ES-I3 (cell line): ENCODE results near the gene CC2D1A.

Experiments
- H3K36me3 ChIP-seq: 2 replicates; pipeline ENCODE4 v1.6.1; 2013; ENCODE audit warnings: mild to moderate bottlenecking, low read length, control low read depth, moderate library complexity; ENCODE audit not compliant: insufficient read depth
- H3K4me1 ChIP-seq: 2 replicates; pipeline ENCODE4 v1.6.1; 2013; ENCODE audit warnings: mild to moderate bottlenecking, control low read depth, low read length; ENCODE audit not compliant: insufficient read depth
- H3K9ac ChIP-seq: 2 replicates; pipeline ENCODE4 v1.6.1; 2013; ENCODE audit warnings: low read depth, mild to moderate bottlenecking, low read length, moderate library complexity
- H3K9me3 ChIP-seq: 2 replicates; pipeline ENCODE4 v1.6.1; 2013; ENCODE audit warnings: mild to moderate bottlenecking, low read length, moderate library complexity; ENCODE audit not compliant: control insufficient read depth, insufficient read depth

CC2D1A gene

GRCh38 chr19:13905634-13906520, at the start of gene CC2D1A, which contains the start of gene BRME1:
Gene CC2D1A (plus strand): TSS chr19:13906201. CDS start chr19:13906442, 241 bp downstream.
Gene BRME1 (minus strand): TSS chr19:13906117. CDS start chr19:13904892, 1,225 bp downstream.
- Histone ChIP-seq H3K9ac (peak within 1 kb of the TSS; percentile 76), H3K9me3 (no peaks in the 10 kb centered on the region), H3K4me1 (no peaks in the 10 kb centered on the region), H3K36me3 (no peaks in the 10 kb centered on the region)

- no peaks in the 10 kb centered on the region for H3K36me3 ChIP-seq
- H3K4me1 ChIP-seq, result peaks cover 7% of the 10 kb centered on the region; the same call in 1 of the 2 replicates
- no peak overlapping the region for H3K9ac ChIP-seq
- H3K9me3 ChIP-seq, result no peaks in the 10 kb centered on the region
These were observed 49.5 kb upstream of the CC2D1A start for GRCh38 chr19:13856497-13856896.

DNA sequence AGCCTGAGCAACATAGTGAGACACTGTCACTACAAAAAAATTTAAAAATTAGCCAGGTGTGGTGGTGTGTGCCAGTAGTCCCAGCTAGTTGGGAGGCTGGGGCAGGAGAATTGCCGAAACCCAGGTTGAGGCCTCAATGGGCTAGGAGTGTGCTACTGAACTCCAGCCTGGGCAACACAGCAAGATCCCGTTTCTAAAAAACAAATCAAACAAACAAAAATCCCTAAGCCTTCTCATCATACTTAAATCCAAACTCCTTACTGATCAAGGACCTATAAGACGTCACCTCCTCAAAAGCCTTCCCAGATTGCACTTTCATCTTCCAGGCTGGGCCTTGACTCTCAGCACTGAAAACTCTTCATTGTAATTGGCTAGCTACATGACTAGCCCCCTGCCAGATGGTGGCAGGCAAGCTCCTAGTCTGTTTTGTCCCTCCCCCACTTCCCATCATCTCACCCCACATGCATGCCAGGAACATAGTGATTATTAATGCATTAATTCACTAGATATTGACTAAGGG, 46.6 kb upstream of the CC2D1A start:
- no peaks in the 10 kb centered on the region for H3K36me3 ChIP-seq
- H3K4me1 ChIP-seq, result peaks cover 14% of the 10 kb centered on the region; the same call in 1 of the 2 replicates
- no peak overlapping the region for H3K9ac ChIP-seq
- H3K9me3 ChIP-seq, result no peaks in the 10 kb centered on the region

DNA sequence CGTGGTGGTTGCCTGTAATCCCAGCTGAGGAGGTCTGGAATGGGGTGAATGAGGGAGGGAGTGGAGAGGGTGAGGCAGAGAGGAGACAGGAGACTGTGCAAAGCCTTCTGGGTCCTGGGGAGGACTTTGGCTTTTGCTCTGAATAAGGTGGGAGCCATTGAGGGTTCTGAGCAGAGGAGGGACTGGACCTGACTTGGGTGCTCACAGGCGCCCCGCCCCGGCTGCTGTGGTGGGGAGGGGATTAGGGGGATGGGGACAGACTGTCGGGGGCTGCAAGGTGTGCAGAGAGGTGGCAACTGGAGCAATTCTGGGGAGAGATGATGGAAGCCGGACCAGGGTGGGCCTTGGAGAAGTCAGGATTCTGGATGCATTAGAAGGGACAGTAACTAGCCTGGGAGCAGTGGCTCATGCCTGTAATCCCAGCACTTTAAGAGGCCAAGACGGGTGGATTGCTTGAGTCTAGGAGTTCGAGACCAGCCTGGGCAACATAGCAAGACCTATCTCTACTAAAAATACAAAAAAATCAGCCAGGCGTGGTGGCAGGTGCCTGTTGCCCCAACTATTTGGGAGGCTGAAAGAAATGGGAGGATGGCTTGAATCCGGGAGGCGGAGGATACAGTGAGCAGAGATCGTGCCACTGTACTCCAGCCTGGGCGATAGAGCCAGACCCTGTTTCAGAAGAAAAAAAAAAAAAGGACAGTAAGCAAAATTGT, 45.2 kb upstream of the CC2D1A start:
- no peaks in the 10 kb centered on the region for H3K36me3 ChIP-seq
- H3K9me3 ChIP-seq, result no peaks in the 10 kb centered on the region
- H3K4me1 ChIP-seq, result peaks cover 14% of the 10 kb centered on the region; the same call in 1 of the 2 replicates
- H3K9ac ChIP-seq, result no peak overlapping the region

DNA sequence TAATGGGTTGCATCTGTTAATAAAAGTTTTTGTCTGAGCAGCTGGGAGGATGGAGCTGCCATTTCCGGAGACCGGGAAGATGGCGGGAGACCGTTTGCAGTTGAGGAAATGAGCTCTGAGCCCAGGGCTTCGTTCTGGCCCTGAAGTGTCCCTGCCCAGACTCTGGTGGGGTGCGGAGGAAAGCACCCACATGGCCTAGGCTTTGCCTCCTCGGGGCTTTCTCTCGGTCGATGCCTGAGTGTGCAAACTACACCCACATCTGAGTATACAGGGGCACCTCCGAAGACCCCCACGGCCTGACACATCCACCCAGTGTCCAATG, 44.6 kb upstream of the CC2D1A start:
- H3K9ac ChIP-seq, result peak overlapping the region; percentile 75; the same call in 1 of the 2 replicates
- peaks cover 14% of the 10 kb centered on the region; the same call in 1 of the 2 replicates for H3K4me1 ChIP-seq
- no peaks in the 10 kb centered on the region for H3K36me3 ChIP-seq
- no peaks in the 10 kb centered on the region; the same call in 1 of the 2 replicates for H3K9me3 ChIP-seq

GRCh38 chr19:13861714-13862531, 44.1 kb upstream of the CC2D1A start:
- Histone ChIP-seq H3K9ac (peak overlapping the region; percentile 75), H3K4me1 (peaks cover 14% of the 10 kb centered on the region; the same call in 1 of the 2 replicates), H3K36me3 (no peaks in the 10 kb centered on the region), H3K9me3 (no peaks in the 10 kb centered on the region; the same call in 1 of the 2 replicates)

- Histone ChIP-seq H3K9ac (no peak overlapping the region), H3K4me1 (peaks cover 14% of the 10 kb centered on the region; the same call in 1 of the 2 replicates), H3K9me3 (no peaks in the 10 kb centered on the region; the same call in 1 of the 2 replicates), H3K36me3 (no peaks in the 10 kb centered on the region)
These were observed 41.8 kb upstream of the CC2D1A start for GRCh38 chr19:13864046-13864666.

DNA sequence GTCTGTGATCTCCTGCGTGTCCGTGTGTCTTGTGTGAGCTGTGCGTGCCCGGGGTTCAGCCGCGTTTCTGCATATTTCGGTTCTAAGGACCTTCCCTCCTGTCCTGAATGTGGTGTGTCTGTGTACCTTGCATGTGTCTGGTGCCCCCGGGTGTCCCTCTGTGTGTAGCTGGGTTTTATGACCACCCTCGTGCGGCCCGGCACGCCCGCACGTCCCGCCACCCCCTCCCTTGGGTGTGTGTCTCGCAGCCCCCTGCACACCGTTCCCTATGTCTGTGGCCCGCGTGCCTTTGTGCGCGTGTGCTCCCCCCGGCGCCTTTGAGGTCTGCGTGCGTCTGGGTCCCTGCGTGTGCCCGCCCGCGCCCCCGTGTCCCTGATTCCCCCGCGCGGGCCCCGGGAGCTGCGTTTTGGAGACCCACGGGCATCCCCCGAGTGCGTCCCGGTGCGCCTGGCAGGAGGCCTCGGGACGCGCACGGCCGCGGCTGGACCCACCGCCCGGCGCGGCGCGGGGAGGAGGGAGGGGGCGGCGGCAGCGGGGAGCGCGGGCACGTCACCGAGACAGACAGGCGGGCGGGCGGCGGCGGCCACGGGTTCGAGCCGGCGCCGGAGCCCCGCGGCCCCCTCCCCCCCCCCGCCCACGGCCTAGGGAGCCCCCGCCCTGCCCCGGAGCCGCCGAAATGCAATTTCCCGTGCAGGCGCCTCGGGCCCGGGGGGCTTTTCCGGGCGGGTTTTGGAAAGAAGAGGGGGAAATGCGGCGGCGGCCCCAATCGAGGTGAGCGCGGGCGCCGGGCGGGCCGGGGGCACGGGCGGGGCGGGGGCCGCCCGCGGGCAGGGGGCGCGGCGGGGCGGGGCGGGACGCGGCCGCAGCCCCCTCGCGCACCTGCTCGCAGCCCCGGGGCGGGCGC, 41.1 kb upstream of the CC2D1A start:
- H3K36me3 ChIP-seq, result no peaks in the 10 kb centered on the region
- H3K9me3 ChIP-seq, result no peaks in the 10 kb centered on the region; the same call in 1 of the 2 replicates
- peak overlapping the region; percentile 42; the same call in 1 of the 2 replicates for H3K9ac ChIP-seq
- peaks cover 14% of the 10 kb centered on the region; the same call in 1 of the 2 replicates for H3K4me1 ChIP-seq

- Histone ChIP-seq H3K36me3 (no peaks in the 10 kb centered on the region), H3K4me1 (peaks cover 14% of the 10 kb centered on the region; the same call in 1 of the 2 replicates), H3K9me3 (no peaks in the 10 kb centered on the region; the same call in 1 of the 2 replicates), H3K9ac (peak overlapping the region; percentile 42; the same call in 1 of the 2 replicates)
These were observed 40.2 kb upstream of the CC2D1A start for GRCh38 chr19:13865571-13866462.

DNA sequence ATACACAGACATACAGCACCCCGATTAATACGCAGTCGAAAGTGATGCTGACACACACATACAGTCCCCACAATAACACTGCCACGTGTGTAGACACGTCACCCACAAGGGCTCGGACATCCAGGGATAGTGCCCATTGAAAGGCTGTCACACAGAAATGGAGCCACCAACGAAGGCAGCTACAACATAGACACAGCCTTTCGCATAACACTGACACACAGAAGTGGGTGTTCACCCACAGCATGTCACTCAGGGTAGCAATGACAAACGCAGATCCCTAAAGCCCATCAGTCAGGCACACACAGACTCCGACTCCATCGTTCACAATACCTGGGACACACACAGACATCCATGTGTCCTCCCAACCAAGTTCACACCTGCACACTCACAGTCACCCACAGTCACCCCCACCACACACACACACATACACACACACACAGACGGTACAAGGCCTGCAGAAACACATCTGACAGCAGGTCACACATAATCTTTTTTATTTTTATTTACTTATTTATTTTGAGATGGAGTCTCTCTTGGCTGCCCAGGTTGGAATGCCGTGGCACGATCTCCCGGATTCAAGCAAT, 39.4 kb upstream of the CC2D1A start:
- Histone ChIP-seq H3K36me3 (no peaks in the 10 kb centered on the region), H3K4me1 (peaks cover 9% of the 10 kb centered on the region; the same call in 1 of the 2 replicates), H3K9me3 (no peaks in the 10 kb centered on the region; the same call in 1 of the 2 replicates), H3K9ac (peak overlapping the region; percentile 42; the same call in 1 of the 2 replicates)

DNA sequence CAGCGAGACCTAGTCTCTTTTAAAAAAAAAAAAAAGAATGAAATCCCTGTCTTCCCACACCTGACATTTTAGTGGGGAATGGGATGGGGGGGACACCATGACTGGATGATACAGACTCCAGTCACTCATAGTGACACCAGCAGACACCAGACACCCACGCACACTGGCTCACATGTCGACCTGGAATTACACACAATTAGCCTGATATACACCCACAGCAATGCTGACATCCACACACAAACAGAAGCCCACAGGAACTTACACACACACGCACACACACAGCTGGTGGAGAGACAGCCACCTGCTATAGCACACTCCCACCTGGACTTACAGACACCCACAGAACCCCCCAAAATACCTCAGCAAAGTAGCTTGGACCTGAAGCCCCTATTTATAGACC, 37.3 kb upstream of the CC2D1A start:
- H3K9ac ChIP-seq, result no peak overlapping the region
- peaks cover 5% of the 10 kb centered on the region; the same call in 1 of the 2 replicates for H3K4me1 ChIP-seq
- no peaks in the 10 kb centered on the region; the same call in 1 of the 2 replicates for H3K9me3 ChIP-seq
- no peaks in the 10 kb centered on the region for H3K36me3 ChIP-seq
